Effector memory CD8-positive, alpha-beta T cell (primary cell): ENCODE measurements around the gene KLHL25.
"Not testable (repeated sequence)": the region's sequence is repeated elsewhere in the genome, so short reads cannot be mapped to it uniquely, and the experiment has no call there.

Source experiments
- ATAC-seq: fragments of 150-1000 bp; cut with Tn5 transposase; replicated peaks from 2 replicates; pipeline ENCODE4 v1.10.0; 2021; ENCODE audit warnings: mild to moderate bottlenecking, moderate library complexity
- DNase-seq, 3 experiments: peaks; one replicate each; pipeline ENCODE4 v3.0.0; 2021
- H3K27ac Mint-ChIP-seq, 2 donors: one replicate each; pipeline ENCODE4 v1.8.0; 2022; ENCODE audit warnings: mild to moderate bottlenecking in 2 of 2, mixed read lengths in 2 of 2, moderate library complexity in 2 of 2
- H3K27me3 Mint-ChIP-seq, 2 donors: one replicate each; pipeline ENCODE4 v1.8.0; 2022; ENCODE audit warnings: mixed read lengths in 2 of 2
- H3K36me3 Mint-ChIP-seq: one replicate; pipeline ENCODE4 v1.8.0; 2022; ENCODE audit warnings: mild to moderate bottlenecking, moderate library complexity, mixed read lengths; ENCODE audit not compliant: insufficient read depth
- H3K4me1 Mint-ChIP-seq, 2 donors: one replicate each; pipeline ENCODE4 v1.8.0; 2022; ENCODE audit warnings: low read depth in 2 of 2, mixed read lengths in 2 of 2
- H3K4me3 Mint-ChIP-seq, 2 donors: one replicate each; pipeline ENCODE4 v1.8.0; 2022; ENCODE audit warnings: mild to moderate bottlenecking in 2 of 2, mixed read lengths in 2 of 2, moderate library complexity in 2 of 2
- H3K9me3 Mint-ChIP-seq, 2 donors: one replicate each; pipeline ENCODE4 v1.8.0; 2022; ENCODE audit warnings: mixed read lengths in 2 of 2

KLHL25 gene

DNA sequence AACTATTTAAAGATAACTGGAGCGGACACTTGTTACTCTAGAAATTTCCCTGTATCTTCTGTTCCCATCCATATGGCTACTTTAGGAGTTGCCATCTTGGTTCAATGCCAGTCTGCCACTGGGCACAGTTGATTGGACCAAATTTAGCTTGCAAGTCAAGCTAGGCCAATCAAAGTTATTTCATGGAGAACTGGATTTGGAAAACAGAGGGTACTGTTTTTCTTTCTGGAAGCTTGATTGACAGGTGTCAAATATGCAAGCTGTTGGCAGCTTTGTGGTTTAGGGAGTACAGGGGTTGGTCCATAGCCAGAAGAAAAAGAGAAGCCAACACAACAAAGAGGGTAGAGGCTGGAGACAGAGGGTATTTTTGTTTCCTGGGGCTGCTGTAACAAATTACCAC, 33.4 kb upstream of the KLHL25 start:
- Mint-ChIP-seq H3K4me3 (no peak overlapping the region), H3K27me3 (peaks cover 15 to 50% of the 10 kb centered on the region in 2 donors), H3K4me1 (no peaks in the 10 kb centered on the region), H3K27ac (no peak overlapping the region), H3K36me3 (peaks cover 3% of the 10 kb centered on the region), H3K9me3 (no peaks in the 10 kb centered on the region)
- ATAC-seq (no peak), DNase-seq (no peak)

DNA sequence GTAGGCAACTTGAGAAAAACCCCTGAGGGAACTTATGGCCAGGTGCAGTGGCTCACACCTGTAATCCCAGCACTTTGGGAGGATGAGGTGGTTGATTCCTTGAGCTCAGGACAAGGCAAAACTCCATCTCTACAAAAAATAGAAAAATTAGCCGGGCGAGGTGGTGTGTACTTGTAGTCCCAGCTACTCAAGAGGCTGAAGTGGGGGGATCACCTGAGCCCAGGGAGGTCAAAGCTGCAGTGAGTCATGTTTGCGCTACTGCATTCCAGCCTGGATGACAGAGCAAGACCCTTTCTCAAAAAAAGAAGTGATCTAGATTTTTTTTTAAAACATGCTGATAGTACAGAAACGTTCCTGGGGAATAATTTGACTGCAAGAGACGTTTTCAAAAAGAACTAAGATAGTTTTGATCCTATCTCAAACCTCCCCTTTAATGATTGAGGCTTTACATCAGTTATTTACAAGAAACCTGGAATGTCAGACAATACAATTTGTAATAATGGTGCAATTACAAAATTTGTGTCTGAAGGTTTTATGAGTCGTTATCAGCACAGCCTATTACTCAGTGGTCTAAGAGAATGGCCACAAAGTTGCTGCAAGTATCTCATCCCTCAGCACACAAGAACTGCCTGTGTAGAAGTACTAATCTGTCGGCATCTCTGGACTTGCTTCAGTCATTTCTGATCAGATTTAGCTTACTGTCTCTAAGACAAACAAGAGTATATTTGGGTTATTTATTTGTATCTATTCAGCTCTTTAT, 32.2 kb upstream of the KLHL25 start:
- ATAC-seq: no peak
- no peaks in the 10 kb centered on the region for H3K9me3 Mint-ChIP-seq
- peaks cover 3% of the 10 kb centered on the region for H3K36me3 Mint-ChIP-seq
- no peaks in the 10 kb centered on the region for H3K4me1 Mint-ChIP-seq
- H3K27me3 Mint-ChIP-seq: peaks cover 15 to 45% of the 10 kb centered on the region in 2 donors
- H3K4me3 Mint-ChIP-seq: no peak overlapping the region
- H3K27ac Mint-ChIP-seq: no peak overlapping the region
- no peak for DNase-seq

DNA sequence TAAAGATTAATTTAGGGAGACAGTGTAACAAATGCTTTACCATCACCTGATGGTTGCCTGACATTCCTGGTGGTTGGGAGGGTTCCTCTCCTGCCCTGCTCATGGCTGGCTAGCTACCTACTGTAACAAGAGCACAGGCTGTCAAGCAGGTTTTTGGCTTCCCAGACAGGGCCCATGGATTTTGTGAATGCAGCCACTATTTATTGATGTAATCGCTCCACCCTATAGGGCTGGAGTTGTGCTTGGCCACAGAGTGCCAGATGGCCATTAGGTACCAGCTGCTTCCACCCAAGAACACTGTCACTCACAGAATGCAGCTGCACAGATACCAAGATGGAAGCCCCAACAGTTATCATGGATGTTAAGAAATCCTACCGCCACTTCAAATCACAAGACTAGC, 31.0 kb upstream of the KLHL25 start:
- Mint-ChIP-seq H3K36me3 (peaks cover 3% of the 10 kb centered on the region), H3K4me3 (no peak overlapping the region), H3K9me3 (no peaks in the 10 kb centered on the region), H3K27ac (no peak overlapping the region), H3K4me1 (no peaks in the 10 kb centered on the region), H3K27me3 (peaks cover 14 to 34% of the 10 kb centered on the region in 2 donors)
- ATAC-seq (no peak), DNase-seq (no peak)

DNA sequence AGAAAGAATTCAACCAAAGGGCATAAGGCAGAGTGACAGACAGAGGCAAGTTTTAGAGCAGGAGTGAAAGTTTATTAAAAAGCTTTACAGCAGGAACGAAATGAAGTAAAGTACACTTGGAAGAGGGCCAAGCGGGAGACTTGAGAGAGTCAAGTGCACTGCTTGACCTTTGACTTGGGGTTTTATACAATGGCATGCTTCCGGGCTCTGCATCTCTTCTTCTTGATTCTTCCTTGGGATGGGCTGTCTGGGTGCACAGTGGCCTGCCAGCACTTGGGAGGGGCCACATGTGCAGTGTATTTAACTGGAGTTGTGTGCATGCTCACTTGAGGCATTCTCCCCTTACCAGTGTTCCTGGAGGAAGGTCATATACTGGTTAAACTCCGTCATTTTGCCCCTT, 30.4 kb upstream of the KLHL25 start:
- Mint-ChIP-seq H3K27me3 (peaks cover 8 to 33% of the 10 kb centered on the region in 2 donors), H3K27ac (no peak overlapping the region), H3K9me3 (no peaks in the 10 kb centered on the region), H3K4me1 (no peaks in the 10 kb centered on the region), H3K36me3 (peaks cover 3% of the 10 kb centered on the region), H3K4me3 (no peak overlapping the region)
- ATAC-seq (no peak), DNase-seq (no peak)

DNA sequence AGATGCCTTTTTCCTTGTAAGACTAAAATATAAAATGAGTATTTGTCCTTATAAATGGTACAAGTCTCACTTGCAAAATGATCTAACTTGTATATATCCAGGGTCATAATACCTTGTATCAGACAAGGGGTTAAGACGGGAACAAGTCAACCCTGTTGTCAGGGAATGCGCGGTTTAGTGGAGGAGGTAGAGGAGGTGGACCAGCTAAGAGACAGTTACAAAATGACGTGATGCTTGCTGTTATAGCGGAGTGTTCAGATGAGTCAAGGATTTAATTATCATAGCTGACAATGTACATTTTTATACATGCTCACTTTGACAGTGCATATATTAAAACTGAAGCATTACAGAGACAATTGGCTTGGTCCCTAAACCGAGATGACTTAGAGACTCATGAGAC, 26.8 kb upstream of the KLHL25 start:
- no peak for ATAC-seq
- no peak overlapping the region for H3K27ac Mint-ChIP-seq
- H3K4me1 Mint-ChIP-seq: no peaks in the 10 kb centered on the region
- no peaks in the 10 kb centered on the region for H3K9me3 Mint-ChIP-seq
- no peak overlapping the region for H3K4me3 Mint-ChIP-seq
- H3K27me3 Mint-ChIP-seq: peaks cover 0 to 29% of the 10 kb centered on the region in 2 donors
- peaks cover 3% of the 10 kb centered on the region for H3K36me3 Mint-ChIP-seq
- no peak for DNase-seq

DNA sequence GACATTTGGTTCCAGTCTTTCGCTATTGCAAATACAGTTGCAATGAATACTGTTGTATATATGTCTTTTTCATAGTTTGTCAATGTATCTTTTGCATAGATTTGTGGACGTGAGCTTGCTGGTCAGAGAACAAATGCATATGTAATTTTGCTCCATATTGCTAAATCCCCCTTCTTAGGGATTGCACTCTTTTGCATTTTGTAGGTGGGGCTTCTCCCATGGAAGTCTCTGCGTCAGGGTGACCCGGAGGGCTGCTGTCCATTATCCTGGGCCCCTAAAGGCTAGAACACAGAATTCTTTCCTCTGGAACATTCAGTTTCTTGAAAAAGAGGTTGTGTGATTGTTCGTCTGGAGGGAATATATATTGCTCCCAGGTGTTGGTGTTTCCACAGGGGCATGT, 25.2 kb upstream of the KLHL25 start:
- no peaks in the 10 kb centered on the region for H3K4me1 Mint-ChIP-seq
- DNase-seq (no peak), ATAC-seq (no peak)
- H3K27ac Mint-ChIP-seq: no peak overlapping the region
- H3K9me3 Mint-ChIP-seq: no peaks in the 10 kb centered on the region
- H3K27me3 Mint-ChIP-seq: peaks cover 0 to 20% of the 10 kb centered on the region in 2 donors
- peaks cover 3% of the 10 kb centered on the region for H3K36me3 Mint-ChIP-seq
- no peak overlapping the region for H3K4me3 Mint-ChIP-seq

DNA sequence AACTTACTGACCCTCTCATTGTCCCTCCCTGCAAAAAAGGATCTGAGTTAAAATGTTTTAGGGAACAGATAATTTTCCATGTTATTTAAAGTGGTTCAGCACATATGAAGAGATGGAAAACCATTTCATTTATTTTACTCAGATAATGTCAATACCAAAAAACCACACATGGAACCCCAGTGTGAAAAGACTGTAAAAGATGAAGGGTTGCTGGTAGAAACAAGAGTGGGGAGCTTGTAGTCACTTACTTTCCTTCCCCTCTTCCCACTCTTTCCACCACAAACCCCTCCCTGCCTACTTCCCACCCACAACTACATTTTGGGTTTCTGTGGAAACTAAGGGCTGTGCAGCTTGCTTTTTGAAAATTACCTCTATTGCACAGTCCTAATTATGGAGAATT, 18.5 kb upstream of the KLHL25 start:
- DNase-seq (no peak), ATAC-seq (no peak)
- Mint-ChIP-seq H3K36me3 (no peaks in the 10 kb centered on the region), H3K27me3 (peaks cover 0 to 8% of the 10 kb centered on the region in 2 donors), H3K9me3 (no peaks in the 10 kb centered on the region), H3K4me1 (no peaks in the 10 kb centered on the region), H3K27ac (peak overlapping the region in 1 of 2 donors; percentile 62), H3K4me3 (no peak overlapping the region)

DNA sequence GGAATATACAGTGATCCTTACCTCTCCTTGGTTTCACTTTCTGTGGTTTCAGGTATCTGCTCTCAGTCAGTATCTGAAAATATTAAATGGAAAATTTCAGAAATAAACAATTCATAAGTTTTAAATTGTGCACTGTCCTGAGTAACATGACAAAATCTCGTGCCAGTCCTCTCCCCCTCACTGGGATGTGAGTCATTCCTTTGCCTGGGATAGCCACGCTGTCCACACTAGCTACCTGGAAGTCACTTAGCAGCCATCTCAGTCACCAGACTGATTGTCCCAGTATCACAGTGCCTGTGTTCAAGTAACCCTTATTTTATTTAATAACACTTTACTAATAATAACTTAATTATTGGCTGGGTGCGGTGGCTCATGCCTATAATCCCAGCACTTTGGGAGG, 15.3 kb upstream of the KLHL25 start:
- ATAC-seq (no peak), DNase-seq (no peak)
- Mint-ChIP-seq H3K4me1 (no peaks in the 10 kb centered on the region), H3K9me3 (no peaks in the 10 kb centered on the region), H3K4me3 (no peak overlapping the region), H3K27ac (no peak overlapping the region), H3K36me3 (no peaks in the 10 kb centered on the region), H3K27me3 (peaks cover 0 to 2% of the 10 kb centered on the region in 2 donors)

DNA sequence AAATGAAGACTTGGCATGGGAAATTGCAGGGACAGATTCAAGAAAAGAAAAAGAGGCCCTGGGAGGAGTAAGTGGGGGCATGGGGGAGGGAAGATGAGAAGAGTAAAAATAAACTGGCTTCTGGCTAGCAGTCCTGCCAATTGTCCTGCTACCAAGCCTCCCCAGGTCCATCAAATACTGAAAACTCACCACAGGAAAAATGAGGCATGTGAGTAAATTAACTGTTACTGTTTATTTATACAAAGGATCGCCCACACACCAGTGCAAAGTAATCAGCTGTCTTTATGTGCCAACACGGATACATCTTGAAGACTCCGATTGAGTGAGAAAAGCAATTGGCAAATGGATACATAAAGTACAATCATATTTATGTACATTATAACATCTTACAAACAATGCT, 10.7 kb upstream of the KLHL25 start:
- Mint-ChIP-seq H3K27ac (no peak overlapping the region), H3K9me3 (no peaks in the 10 kb centered on the region)
- DNase-seq: no peak

DNA sequence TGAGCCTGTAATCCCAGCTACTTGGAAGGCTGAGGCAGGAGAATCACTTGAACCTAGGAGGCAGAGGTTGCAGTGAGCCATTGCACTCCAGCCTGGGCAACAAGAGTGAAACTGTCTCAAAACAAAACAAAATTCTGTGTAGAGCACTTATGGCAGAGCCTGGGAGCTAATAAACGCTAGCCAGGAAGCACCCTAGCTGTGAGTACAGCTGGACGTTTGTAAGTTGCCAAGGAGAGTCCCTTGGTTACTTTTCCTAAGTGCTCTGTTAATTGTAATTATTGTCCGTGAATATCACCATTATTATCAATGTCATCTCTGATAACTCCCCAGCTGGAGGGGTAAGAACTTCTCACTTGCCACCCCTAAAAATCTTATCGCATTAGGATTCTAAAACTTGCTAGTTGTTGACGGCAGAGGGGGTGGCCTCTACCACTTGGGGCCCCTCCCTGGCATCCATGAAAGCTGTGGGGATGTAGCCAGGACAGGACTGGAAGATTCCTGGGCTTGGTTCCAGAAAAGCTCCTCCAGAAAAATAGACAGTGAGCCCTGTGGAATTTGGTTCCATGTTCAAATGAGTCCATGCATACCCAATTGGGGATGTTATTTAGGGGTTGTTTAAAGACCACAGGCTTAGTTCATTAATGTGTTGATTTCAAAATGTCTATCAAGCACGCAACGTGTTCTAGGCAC, 9.9 kb upstream of the KLHL25 start:
- no peaks in the 10 kb centered on the region for H3K9me3 Mint-ChIP-seq
- ATAC-seq (no peak), DNase-seq (no peak)
- H3K27ac Mint-ChIP-seq: no peak overlapping the region
- H3K4me1 Mint-ChIP-seq: peaks cover 0 to 4% of the 10 kb centered on the region in 2 donors
- peaks cover 5 to 8% of the 10 kb centered on the region in 2 donors for H3K27me3 Mint-ChIP-seq
- H3K36me3 Mint-ChIP-seq: no peaks in the 10 kb centered on the region
- H3K4me3 Mint-ChIP-seq: no peak overlapping the region

More for the DNA sequence above, 10.7 kb upstream of the KLHL25 start:
- no peak for ATAC-seq
- H3K4me1 Mint-ChIP-seq: peaks cover 0 to 2% of the 10 kb centered on the region in 2 donors
- no peaks in the 10 kb centered on the region for H3K36me3 Mint-ChIP-seq
- no peak overlapping the region for H3K4me3 Mint-ChIP-seq
- H3K27me3 Mint-ChIP-seq: peaks cover 5 to 6% of the 10 kb centered on the region in 2 donors

DNA sequence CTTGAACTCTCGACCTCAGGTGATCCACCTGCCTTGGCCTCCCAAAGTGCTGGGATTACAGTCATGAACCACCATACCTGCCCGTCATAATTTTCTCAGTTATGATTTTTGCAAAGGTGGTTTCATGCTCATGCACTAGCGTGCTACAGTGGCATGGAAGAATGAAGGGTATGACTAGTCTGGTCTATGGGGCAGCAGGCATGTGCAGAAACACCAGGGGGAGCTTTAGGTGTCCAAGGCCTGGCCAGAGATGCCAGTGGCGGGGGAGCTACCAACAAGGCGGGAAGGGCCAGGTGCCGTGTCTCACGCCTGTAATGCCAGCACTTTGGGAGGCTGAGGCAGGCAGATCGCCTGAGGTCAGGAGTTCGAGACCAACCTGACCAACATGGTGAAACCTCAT, 7.9 kb upstream of the KLHL25 start:
- not testable (repeated sequence) for H3K36me3 Mint-ChIP-seq, H3K4me3 Mint-ChIP-seq, ATAC-seq, DNase-seq, H3K4me1 Mint-ChIP-seq, H3K27ac Mint-ChIP-seq, H3K9me3 Mint-ChIP-seq
- H3K27me3 Mint-ChIP-seq: peaks cover 14 to 24% of the 10 kb centered on the region in 2 donors

DNA sequence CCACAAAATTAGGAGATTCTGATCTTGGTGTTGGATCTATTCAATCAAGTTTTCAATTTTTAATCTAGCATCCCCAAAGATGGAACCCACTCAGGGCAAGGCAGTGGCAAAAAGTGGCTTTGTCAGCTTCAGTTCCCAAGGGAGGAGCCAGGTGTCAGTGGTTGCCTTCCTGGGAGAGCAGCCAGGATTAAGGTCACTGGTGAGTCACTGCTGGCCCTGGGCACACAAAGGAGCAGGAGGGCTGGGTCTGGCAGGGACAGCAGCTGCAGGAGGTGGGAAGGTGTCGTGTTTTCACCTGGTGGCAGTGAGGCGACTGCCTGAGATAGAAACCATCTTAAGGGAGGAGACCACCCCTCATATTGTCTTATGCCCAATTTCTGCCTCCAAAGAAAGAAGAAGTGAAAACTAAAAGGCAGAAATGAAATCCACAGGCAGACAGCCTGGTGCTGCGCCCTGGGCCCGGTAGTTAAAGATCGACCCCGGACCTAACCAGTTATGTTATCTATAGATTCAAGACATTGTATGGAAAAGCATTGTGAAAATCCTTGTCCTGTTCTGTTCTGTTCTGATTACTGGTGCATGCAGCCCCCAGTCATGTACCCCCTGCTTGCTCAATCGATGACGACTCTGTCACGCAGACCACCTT, 5.9 kb upstream of the KLHL25 start:
- Mint-ChIP-seq H3K27ac (no peak overlapping the region), H3K4me1 (peaks cover 3 to 5% of the 10 kb centered on the region in 2 donors), H3K9me3 (no peaks in the 10 kb centered on the region), H3K27me3 (peaks cover 14 to 24% of the 10 kb centered on the region in 2 donors), H3K4me3 (no peak overlapping the region), H3K36me3 (no peaks in the 10 kb centered on the region)
- ATAC-seq (no peak), DNase-seq (no peak)

DNA sequence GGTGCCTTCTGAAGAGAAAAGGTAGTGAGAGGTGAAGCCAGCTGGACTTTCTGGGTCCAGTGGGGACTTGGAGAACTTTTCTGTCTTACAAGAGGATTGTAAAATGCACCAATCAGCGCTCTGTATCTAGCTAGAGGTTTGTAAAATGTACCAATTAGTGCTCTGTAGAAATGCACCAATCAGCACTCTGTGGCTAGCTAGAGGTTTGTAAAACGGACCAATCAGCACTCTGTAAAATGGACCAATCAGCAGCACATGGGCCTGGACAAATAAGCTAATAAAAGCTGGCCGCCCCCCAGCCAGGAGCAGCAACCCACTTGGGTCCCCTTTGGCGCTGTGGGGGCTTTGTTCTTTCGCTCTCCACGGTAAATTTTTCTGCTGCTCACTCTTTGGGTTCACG, 1.6 kb upstream of the KLHL25 start:
- not testable (repeated sequence) for DNase-seq, H3K4me3 Mint-ChIP-seq, H3K27ac Mint-ChIP-seq, H3K36me3 Mint-ChIP-seq, H3K9me3 Mint-ChIP-seq, ATAC-seq
- peaks cover 28% of the 10 kb centered on the region in 2 donors for H3K4me1 Mint-ChIP-seq
- peaks cover 9 to 24% of the 10 kb centered on the region in 2 donors for H3K27me3 Mint-ChIP-seq
